ENCODE measurements around the gene ADGRD1. TPM values are rescaled to one million over a fixed set of nuclear protein-coding genes. Genes with fewer than 3 reads are reported as not detected.

ADGRD1 gene
- total RNA-seq, 1 donor from 2014 or later = 0.98 TPM

DNA sequence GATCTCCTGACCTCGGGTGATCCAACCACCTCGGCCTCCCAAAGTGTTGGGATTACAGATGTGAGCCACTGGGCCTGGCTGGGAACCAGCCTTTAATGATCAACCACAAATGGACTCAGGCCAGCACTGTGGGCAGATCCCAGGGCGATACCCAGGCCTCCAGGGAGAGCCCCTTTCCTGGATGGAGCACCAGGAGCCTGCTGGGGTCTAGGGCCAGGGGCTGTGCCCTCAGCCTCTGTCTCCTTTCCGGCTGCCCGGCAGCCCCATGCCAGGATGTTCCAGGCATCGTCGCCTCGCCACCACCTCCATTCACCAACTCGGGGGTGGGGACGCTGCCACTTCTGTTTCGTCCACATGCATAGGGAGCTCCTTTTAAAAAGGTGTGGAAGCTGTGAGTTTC is 2.3 kb downstream of the ADGRD1 start:
- no peak for TF ChIP-seq CTCF (conservative IDR thresholded peaks at IDR 0.05)

GRCh38 chr12:130956456-130957303 is 3.0 kb downstream of the ADGRD1 start:
- peaks cover 13% of the 10 kb centered on the region for H3K27me3 Mint-ChIP-seq (ENCODE audit: low read depth)
- DNase-seq (ENCODE audit: low read depth, low spot score) = no peak
- no peak overlapping the region for H3K27ac Mint-ChIP-seq (ENCODE audit: unreplicated experiment)
- H3K36me3 Mint-ChIP-seq (ENCODE audit: low read depth) = no peaks in the 10 kb centered on the region
- H3K4me1 Mint-ChIP-seq = peaks cover 33% of the 10 kb centered on the region
- TF ChIP-seq CTCF (conservative IDR thresholded peaks at IDR 0.05) = no peak
- H3K9me3 Mint-ChIP-seq = no peaks in the 10 kb centered on the region
- H3K4me3 Mint-ChIP-seq = no peak overlapping the region

More for the DNA sequence above, 2.3 kb downstream of the ADGRD1 start:
- DNase-seq (ENCODE audit: low read depth, low spot score) = no peak
- Mint-ChIP-seq H3K36me3 (ENCODE audit: low read depth) (no peaks in the 10 kb centered on the region), H3K9me3 (no peaks in the 10 kb centered on the region), H3K27ac (ENCODE audit: unreplicated experiment) (no peak overlapping the region), H3K27me3 (ENCODE audit: low read depth) (peaks cover 13% of the 10 kb centered on the region), H3K4me1 (peaks cover 33% of the 10 kb centered on the region), H3K4me3 (no peak overlapping the region)

DNA sequence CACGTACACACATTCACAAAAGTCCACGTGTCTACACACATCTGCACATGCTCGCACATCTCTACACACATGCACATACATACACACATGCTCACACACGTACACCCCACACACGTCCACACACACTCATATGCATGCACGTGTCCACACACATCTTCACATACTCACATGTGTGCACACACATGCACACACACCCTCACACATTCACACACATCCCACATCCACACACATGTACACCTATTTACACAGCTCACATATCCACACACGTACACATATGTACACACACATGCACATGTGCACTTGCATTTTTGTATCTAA is 3.6 kb downstream of the ADGRD1 start:
- Mint-ChIP-seq H3K4me3 (no peak overlapping the region), H3K4me1 (peaks cover 29% of the 10 kb centered on the region), H3K36me3 (ENCODE audit: low read depth) (no peaks in the 10 kb centered on the region), H3K9me3 (no peaks in the 10 kb centered on the region), H3K27ac (ENCODE audit: unreplicated experiment) (no peak overlapping the region), H3K27me3 (ENCODE audit: low read depth) (peaks cover 13% of the 10 kb centered on the region)
- no peak for DNase-seq (ENCODE audit: low read depth, low spot score)
- no peak for TF ChIP-seq CTCF (conservative IDR thresholded peaks at IDR 0.05)

- Mint-ChIP-seq H3K27me3 (ENCODE audit: low read depth) (peaks cover 11% of the 10 kb centered on the region), H3K9me3 (peaks cover 3% of the 10 kb centered on the region), H3K36me3 (ENCODE audit: low read depth) (no peaks in the 10 kb centered on the region), H3K27ac (ENCODE audit: unreplicated experiment) (no peak overlapping the region), H3K4me3 (no peak overlapping the region), H3K4me1 (peaks cover 17% of the 10 kb centered on the region)
- no peak for TF ChIP-seq CTCF (conservative IDR thresholded peaks at IDR 0.05)
- no peak for DNase-seq (ENCODE audit: low read depth, low spot score)
These were observed 4.9 kb downstream of the ADGRD1 start for GRCh38 chr12:130958557-130959140.

DNA sequence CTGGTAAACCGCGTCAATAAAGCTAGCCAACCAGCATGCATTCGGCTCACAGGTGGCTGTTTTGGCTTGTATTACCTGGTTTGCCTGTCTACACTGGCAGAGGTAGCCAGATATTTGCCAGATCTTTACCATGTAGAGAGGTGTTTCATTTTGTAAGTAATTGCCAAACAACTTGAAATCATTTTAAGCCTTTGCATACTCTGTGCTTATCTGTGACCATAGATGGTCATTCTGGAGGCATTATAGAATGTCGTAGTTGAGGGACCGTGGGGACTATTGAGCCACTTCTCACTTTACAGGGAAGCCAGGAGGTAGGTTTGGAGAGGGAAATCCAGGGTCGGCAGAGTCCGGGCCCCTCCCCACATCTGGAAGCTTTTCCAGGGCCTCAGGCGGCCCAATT is 5.9 kb downstream of the ADGRD1 start:
- Mint-ChIP-seq H3K27me3 (ENCODE audit: low read depth) (peaks cover 3% of the 10 kb centered on the region), H3K27ac (ENCODE audit: unreplicated experiment) (no peak overlapping the region), H3K4me1 (peaks cover 11% of the 10 kb centered on the region), H3K4me3 (no peak overlapping the region), H3K9me3 (peaks cover 3% of the 10 kb centered on the region), H3K36me3 (ENCODE audit: low read depth) (no peaks in the 10 kb centered on the region)
- TF ChIP-seq CTCF (conservative IDR thresholded peaks at IDR 0.05) = no peak
- DNase-seq (ENCODE audit: low read depth, low spot score) = no peak
